HFFc6 (cell line): ENCODE data around the gene OR4D5. TPM values are rescaled to one million over a fixed set of nuclear protein-coding genes. Genes with fewer than 3 reads are reported as not detected.

ENCODE experiments used
- DNase-seq: peaks from one replicate; pipeline ENCODE4 v3.0.0-alpha.2; 2018
- H3K27ac Mint-ChIP-seq: 2 replicates; pipeline ENCODE4 v1.8.0; 2020; ENCODE audit warnings: mild to moderate bottlenecking, mixed read lengths
- H3K27me3 Mint-ChIP-seq: 2 replicates; pipeline ENCODE4 v1.8.0; 2021; ENCODE audit warnings: mild to moderate bottlenecking, moderate library complexity, mixed read lengths; ENCODE audit not compliant: insufficient read depth
- H3K36me3 Mint-ChIP-seq: 2 replicates; pipeline ENCODE4 v1.8.0; 2021; ENCODE audit warnings: low read depth, mixed read lengths
- H3K4me1 Mint-ChIP-seq: 2 replicates; pipeline ENCODE4 v1.8.0; 2020; ENCODE audit warnings: low read depth, mixed read lengths
- H3K4me3 Mint-ChIP-seq: 2 replicates; pipeline ENCODE4 v1.8.0; 2020; ENCODE audit warnings: mild to moderate bottlenecking, moderate library complexity, mixed read lengths
- H3K9me3 Mint-ChIP-seq: 2 replicates; pipeline ENCODE4 v1.8.0; 2020; ENCODE audit warnings: mild to moderate bottlenecking, mixed read lengths
- CTCF ChIP-seq: fragments of 200-600 bp; sonication (generic); IDR thresholded peaks from 2 replicates; pipeline ENCODE4 v1.5.0; 2021; ENCODE audit warnings: antibody characterized with exemption, mild to moderate bottlenecking
- total RNA-seq, 6 experiments: library from RNA; stranded (reverse); fragmentation: NEBNext Ultra II Directional; extraction: Animal tissue kit (Norgen Biotek cat#: 25700); gene quantifications; 2 replicates in 1 of 6; 3 replicates in 5 of 6; pipeline ENCODE4 v1.2.3, GENCODE V29; 2021

Gene OR4D5
- total RNA-seq, 6 experiments from 2014 or later, result not detected

- H3K4me3 Mint-ChIP-seq, result no peak overlapping the region
- no peak for TF ChIP-seq CTCF
- H3K9me3 Mint-ChIP-seq, result peaks cover 40% of the 10 kb centered on the region
- no peaks in the 10 kb centered on the region for H3K27me3 Mint-ChIP-seq
- DNase-seq, result no peak
- no peak overlapping the region for H3K27ac Mint-ChIP-seq
- H3K36me3 Mint-ChIP-seq, result no peaks in the 10 kb centered on the region; the same call in 1 of the 2 replicates
- no peaks in the 10 kb centered on the region for H3K4me1 Mint-ChIP-seq
Measured at GRCh38 chr11:123945132-123945531, 5.7 kb downstream of the OR4D5 start.

GRCh38 chr11:123956752-123957151, 17.3 kb downstream of the OR4D5 start:
- no peaks in the 10 kb centered on the region for H3K36me3 Mint-ChIP-seq
- no peak for DNase-seq
- no peak for TF ChIP-seq CTCF
- H3K4me1 Mint-ChIP-seq, result no peaks in the 10 kb centered on the region
- H3K27me3 Mint-ChIP-seq, result no peaks in the 10 kb centered on the region
- no peak overlapping the region for H3K4me3 Mint-ChIP-seq
- no peak overlapping the region for H3K27ac Mint-ChIP-seq
- H3K9me3 Mint-ChIP-seq, result peaks cover 64% of the 10 kb centered on the region

GRCh38 chr11:123973816-123974215, 34.4 kb downstream of the OR4D5 start:
- Mint-ChIP-seq H3K4me3 (no peak overlapping the region), H3K27me3 (peaks cover 2% of the 10 kb centered on the region; the same call in 1 of the 2 replicates), H3K9me3 (peaks cover 18% of the 10 kb centered on the region; the same call in 1 of the 2 replicates), H3K4me1 (peaks cover 20% of the 10 kb centered on the region; the same call in 1 of the 2 replicates), H3K27ac (peak overlapping the region; percentile 38; the same call in 1 of the 2 replicates), H3K36me3 (no peaks in the 10 kb centered on the region)
- no peak for TF ChIP-seq CTCF
- DNase-seq, result peak; percentile 77

- Mint-ChIP-seq H3K9me3 (peaks cover 18% of the 10 kb centered on the region), H3K27ac (no peak overlapping the region), H3K27me3 (peaks cover 2% of the 10 kb centered on the region; the same call in 1 of the 2 replicates), H3K36me3 (no peaks in the 10 kb centered on the region), H3K4me1 (peaks cover 20% of the 10 kb centered on the region; the same call in 1 of the 2 replicates), H3K4me3 (no peak overlapping the region)
- TF ChIP-seq CTCF, result no peak
- DNase-seq, result no peak
Measured at GRCh38 chr11:123976770-123977560, 37.5 kb downstream of the OR4D5 start.

- Mint-ChIP-seq H3K27ac (no peak within 1 kb of the TSS), H3K4me1 (peaks cover 20% of the 10 kb centered on the region; the same call in 1 of the 2 replicates), H3K27me3 (peaks cover 2% of the 10 kb centered on the region; the same call in 1 of the 2 replicates), H3K9me3 (peaks cover 27% of the 10 kb centered on the region), H3K36me3 (no peaks in the 10 kb centered on the region), H3K4me3 (no peak within 1 kb of the TSS)
- no peak for TF ChIP-seq CTCF
- DNase-seq, result no peak
Measured at GRCh38 chr11:123977731-123978347, 38.4 kb downstream of the OR4D5 start, which contains the start of gene OR10S1. Gene OR10S1 (minus strand): TSS chr11:123977781. CDS start chr11:123977664, 117 bp downstream.
